ENCODE data around the gene FERMT1.
A peak's percentile ranks its signal among the peaks of the same experiment; 100 is the strongest.
"Not testable (repeated sequence)": the region's sequence is repeated elsewhere in the genome, so short reads cannot be mapped to it uniquely, and the experiment has no call there.

Gene FERMT1

DNA sequence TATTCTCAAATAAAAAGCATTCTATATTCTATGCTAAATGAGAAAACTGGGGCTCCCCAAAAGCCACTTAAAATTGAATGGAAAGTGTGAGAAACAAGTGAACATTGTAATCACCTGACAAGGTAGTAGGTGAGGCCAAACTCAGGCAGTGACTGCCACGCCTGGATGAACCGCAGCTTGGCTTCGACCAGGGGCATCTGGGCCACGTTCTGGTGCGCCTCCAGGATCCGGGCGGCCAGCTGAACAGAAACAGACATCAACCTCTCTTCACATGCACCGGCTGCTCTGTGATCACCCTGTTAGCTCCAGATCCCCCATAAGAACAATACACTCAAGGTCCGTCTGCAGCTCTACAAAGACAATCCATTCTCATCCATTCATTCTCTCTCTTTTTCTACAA, 38.9 kb downstream of the FERMT1 start:
- DNase-seq = no peak
- in situ Hi-C loops (cut with MboI; ENCODE audit: low pct_unique_long_range_greater_than_20kb, low sequenced_read_pairs) = loop anchor here (25.0 kb wide), 1 partner anchor 272 kb away; no protein-coding TSS in a partner anchor

DNA sequence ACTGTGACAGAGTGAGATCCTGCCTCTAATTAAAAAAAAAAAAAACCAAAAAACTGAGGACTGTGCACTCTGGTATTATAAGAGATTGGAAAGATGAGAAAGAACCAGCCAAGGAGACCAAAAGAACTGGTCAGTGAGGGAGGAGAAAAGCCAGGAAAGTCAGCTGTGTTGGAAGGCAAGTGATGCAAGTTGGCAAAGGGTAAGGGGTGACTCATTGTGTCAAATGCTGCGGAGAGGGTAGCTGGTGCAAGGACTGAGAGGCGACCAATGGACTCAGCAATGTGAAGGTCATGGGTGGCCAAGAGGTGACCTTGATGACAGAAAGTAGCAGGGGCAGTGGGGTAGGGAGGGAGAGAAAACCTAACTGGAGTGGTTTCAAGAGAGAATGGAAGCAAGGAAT, 41.6 kb downstream of the FERMT1 start:
- no peak for DNase-seq
- in situ Hi-C loops (cut with MboI; ENCODE audit: low pct_unique_long_range_greater_than_20kb, low sequenced_read_pairs) = loop anchor here (25.0 kb wide), 1 partner anchor 269 kb away; no protein-coding TSS in a partner anchor

DNA sequence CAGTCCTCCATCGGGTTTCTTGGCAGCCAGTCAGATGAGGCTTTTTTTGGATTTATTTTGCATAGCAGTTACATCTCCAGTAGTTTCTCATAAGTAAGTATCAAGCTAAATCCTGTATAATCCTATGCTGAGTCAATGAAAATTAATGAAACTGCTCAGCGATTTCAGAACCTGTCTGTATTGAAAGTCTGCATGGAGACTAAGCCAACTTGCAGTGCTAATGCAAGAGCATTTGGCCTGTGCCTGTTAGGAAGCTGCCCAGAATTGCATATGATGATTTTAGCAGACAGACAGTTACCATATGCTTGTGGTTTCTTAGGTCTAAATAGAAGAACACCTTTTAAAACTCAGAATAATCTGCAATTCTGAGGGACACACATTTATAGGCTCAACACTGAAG, 43.8 kb downstream of the FERMT1 start:
- in situ Hi-C loops (cut with MboI; ENCODE audit: low pct_unique_long_range_greater_than_20kb, low sequenced_read_pairs) = loop anchor here (25.0 kb wide), 1 partner anchor 267 kb away; no protein-coding TSS in a partner anchor
- DNase-seq = no peak

DNA sequence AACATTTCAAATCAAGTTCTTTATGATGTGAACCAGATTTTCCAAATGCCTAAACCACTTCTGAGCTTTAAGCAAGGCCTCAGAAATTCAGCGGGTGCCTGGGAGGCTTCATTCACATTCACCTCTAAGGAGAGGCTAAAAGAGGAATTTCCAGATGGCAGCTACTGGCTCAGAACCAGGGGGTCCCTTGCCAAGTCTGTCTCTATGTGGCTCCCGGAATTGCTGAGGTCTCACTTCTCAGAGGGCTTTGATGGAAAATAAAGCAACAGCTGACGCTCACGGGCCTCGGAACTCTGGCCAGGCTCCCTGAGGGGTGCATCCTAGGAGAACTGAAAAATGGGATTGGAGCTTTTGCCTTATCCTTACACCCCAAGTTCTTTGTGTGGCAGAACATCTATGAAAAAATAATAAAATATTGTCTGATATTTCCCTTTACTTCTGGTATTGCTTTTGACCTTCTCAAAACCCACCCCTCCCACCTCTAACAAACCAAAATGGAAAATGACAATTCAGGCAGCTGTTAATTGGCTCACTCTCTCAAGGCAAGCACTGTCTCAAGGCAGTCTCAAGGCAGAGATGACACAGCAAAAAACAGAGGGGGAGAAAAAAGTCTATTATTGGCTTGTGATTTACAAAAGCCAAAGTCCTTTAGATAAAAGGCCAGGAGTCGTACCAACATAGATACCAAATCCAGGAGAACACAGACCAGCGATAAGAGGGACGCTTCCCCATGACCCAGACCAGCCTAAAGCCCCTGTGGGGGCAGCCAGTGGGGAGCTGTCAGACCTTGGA, 47.2 kb downstream of the FERMT1 start:
- in situ Hi-C loops (cut with MboI; ENCODE audit: low pct_unique_long_range_greater_than_20kb, low sequenced_read_pairs) = loop anchor here (25.0 kb wide), 1 partner anchor 263 kb away; no protein-coding TSS in a partner anchor
- no peak for DNase-seq

DNA sequence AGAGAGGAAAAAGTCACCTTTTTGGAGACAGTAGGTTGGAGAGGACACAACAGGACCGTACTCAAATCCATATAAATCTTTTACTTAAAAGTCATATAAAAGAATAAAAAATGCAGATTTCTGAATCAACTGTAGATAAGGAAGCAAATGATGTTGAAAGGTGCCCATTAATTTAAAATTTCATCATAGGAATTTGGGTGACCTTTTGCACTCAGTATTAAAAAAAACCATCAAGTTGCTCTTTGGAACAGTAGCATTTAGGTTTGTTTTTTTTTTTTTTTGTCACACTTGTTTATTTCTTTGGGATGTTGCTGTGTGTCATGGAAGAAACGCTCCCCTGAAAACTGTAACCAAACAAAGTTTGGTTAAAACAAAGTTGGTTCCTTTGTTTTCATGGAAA, 48.0 kb downstream of the FERMT1 start:
- DNase-seq = no peak
- in situ Hi-C loops (cut with MboI; ENCODE audit: low pct_unique_long_range_greater_than_20kb, low sequenced_read_pairs) = loop anchor here (25.0 kb wide), 1 partner anchor 262 kb away; no protein-coding TSS in a partner anchor

DNA sequence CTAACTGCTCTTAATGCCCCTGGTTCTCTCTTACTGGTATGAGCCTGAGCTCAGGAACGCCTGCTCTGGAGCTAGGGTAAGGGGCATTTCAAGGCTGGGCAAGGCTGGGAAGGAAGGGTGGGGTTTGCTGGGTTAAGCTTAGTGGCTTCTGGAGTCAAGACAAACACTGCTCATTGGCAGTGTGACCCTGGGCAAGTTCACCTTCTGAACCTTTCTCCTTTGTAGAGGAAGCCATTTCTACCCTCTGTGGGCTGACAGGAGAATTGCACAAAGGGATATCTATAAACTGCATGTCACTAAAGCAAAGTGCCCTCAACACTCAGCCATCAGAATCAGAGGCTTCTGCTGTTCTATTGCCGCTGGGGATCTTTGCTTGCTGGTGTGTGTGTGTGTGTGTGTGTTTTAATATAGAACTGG, 48.7 kb downstream of the FERMT1 start:
- DNase-seq = no peak
- in situ Hi-C loops (cut with MboI; ENCODE audit: low pct_unique_long_range_greater_than_20kb, low sequenced_read_pairs) = no loop called here

DNA sequence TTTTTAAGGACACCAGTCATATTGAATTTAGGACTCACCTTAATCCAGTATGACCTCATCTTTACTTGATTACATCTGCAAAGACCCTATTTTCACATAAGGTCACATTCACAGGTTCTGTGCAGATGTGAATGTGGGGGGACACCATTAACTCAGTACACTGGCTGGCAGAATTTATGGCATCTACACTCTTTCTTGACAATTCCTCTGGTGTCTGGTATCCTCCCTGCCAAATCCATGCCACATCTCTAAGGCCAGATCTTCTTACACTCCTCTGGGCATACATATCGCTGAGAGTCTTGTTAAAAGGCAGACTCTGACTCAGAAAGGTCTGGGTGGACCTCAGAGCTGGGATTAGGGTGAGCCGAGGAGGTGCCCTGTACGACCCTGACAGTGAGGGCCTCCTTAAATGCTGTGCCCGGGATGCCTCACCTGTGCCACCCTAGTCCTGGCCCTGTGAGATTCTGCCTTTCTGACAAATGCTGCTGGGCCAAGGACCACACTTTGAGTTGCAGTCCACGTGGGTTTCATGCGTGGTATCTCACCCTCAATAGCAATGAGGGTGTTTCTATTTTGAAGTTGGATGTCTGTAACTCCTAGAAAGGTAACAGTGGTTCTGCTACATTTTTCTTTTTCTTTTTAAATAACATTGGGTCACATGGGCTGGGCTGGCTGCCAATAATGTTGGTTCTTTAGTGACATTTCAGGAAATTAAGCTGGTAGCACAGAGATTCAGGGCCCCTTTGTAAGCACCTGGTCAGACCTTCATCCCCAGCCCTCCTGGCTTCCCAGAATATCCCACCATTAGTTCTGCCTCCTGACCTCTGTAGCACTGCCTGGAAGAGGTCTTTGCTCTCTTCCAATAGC, 51.8 kb downstream of the FERMT1 start:
- in situ Hi-C loops (cut with MboI; ENCODE audit: low pct_unique_long_range_greater_than_20kb, low sequenced_read_pairs) = no loop called here
- DNase-seq = no peak

DNA sequence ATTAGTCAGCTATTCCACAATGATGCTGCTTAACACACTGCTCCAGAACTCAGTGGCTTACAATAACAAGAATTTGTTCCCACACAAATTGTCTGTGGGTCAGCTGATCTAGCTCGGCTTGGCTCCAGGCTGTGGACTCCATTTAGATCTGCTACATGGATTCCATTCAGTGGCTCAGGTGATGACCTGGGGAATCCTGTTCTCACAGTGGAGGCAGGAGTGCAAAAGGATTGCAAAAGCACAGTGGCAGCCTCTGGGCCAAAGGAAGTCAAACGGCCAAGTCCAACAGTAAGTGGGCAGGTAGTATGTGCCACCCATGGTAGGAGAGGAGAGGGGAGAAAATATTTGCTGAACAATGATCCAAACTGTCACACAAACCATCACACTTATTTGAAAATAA, 53.2 kb downstream of the FERMT1 start:
- DNase-seq = no peak
- in situ Hi-C loops (cut with MboI; ENCODE audit: low pct_unique_long_range_greater_than_20kb, low sequenced_read_pairs) = no loop called here

DNA sequence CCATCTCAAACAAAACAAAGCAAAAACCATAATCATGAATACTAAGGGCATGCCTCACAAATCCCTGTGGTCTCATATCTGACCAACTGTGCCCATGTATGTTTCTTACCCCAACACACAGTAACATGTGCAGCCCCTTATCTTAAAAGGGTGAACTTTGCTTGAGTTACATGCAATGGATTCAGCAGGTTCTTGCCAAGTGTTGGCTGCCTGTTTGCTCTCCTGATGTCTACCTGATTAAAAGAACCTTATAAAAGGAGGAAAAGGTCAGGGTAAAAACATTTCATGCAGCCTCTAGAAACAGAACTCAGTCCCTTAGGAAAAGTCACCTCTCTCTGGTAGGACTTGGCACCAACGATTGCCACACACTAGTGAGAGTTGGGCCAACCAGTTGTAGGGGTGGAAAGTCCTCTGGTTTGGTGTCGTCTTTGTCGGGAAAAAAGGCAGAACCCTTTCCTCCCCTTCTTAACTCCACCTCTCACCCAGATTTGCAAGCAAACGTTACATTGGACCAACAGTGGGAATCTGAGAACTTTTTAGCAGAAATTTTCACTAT, 55.0 kb downstream of the FERMT1 start:
- in situ Hi-C loops (cut with MboI; ENCODE audit: low pct_unique_long_range_greater_than_20kb, low sequenced_read_pairs) = no loop called here
- DNase-seq = no peak

DNA sequence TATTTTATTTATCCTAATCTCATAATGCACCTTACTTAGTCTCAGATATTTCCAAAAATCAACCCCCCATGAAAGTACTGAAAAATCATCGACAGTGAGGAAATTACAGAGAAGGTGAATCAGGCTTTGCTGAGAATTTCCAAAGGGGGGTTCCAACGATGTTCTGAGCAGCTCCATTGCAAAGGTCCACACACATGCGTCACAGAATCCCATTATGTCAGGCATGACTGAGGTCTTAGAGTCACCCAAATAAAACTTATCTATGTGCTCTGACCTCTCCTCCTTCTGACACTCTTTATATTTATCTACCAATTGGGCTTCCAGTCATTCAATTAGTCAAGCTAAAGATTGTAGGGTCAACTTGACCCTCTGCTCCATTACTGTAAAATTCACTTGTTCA, 56.2 kb downstream of the FERMT1 start:
- in situ Hi-C loops (cut with MboI; ENCODE audit: low pct_unique_long_range_greater_than_20kb, low sequenced_read_pairs) = no loop called here
- DNase-seq = no peak

DNA sequence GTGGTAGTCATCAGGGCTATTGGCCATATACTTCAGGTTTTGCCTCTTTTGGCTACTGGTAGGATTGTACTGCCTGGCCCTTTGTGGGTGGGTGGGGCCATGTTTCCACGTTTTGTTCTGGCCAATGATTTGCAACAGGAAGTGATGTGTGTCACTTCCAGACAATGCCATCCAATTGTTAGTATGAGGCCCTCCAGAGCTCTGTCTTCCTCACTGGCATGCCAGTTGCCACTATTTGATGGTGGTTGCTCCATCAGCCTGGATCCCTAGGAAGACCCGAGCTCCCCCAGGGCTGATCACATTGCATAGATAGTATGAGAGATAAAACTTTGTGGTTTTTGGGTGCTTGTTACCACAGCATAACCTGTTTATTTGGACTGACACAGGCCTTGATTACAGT, 61.3 kb downstream of the FERMT1 start:
- DNase-seq = no peak
- in situ Hi-C loops (cut with MboI; ENCODE audit: low pct_unique_long_range_greater_than_20kb, low sequenced_read_pairs) = no loop called here

DNA sequence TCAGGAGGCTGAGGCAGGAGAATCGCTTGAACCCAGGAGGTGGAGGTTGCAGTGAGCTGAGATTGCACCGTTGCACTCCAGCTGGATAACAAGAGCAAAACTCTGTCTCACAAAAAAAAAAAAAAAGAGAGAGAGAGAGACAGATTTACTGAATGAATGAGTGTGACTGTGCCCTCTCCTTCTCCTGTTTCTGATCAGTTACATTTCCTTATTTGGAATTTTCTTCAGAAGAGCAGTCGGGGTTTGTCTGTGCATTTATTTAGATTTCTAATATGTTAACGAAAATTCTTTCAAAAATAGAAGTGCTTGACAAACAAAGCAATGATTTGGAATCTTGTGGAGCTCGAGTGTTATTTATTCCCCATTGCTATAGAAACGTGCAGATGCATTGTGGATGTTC, 62.6 kb downstream of the FERMT1 start:
- in situ Hi-C loops (cut with MboI; ENCODE audit: low pct_unique_long_range_greater_than_20kb, low sequenced_read_pairs) = no loop called here
- no peak for DNase-seq

DNA sequence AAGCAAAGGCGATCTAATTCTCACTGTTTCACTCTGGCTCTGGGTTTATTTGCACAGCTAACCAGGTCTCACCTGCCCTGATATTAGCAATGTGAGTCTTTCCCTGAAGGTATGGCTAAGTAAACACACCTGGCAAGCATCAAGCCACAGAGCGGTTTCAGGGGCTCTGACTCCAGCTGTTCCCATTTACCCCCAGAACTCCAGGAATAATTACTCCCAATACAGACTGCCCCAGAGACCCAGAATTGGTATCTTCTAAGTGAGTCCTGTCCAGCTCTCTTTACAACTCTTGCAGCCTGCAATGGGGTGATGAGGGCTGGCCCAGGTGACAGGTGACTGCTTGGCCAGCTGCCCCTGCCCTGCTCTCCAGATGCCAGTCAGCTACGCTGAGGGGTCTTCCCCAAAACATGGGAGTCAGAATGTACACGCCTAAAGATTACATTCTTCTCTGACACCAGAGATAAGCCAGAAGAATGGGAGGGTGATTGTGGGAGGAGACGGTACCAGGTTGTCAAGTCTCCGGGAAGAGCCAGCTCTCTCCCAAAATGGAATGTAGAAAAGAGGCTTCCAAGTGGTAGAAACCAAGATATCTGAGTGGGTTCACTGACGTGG, 64.0 kb downstream of the FERMT1 start:
- no peak for DNase-seq
- in situ Hi-C loops (cut with MboI; ENCODE audit: low pct_unique_long_range_greater_than_20kb, low sequenced_read_pairs) = no loop called here

DNA sequence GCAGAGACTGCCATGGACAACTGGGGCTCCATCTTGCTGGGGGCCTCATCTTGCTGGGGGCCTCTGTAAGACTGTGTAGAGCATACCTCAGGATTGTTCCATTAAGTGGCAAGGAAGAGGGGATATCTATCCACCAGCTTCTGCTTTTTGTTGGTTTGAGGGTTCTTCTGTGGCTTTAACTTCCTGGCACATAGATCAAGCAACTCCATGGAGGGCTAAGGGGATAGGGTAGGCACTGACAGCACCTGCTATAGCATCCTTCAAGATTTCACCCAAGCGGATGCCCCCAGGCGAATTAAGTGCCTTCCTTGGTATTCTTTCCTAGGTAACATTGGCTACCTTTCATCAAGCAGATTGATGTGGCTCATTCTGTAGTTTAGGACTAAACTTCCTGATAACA, 65.1 kb downstream of the FERMT1 start:
- in situ Hi-C loops (cut with MboI; ENCODE audit: low pct_unique_long_range_greater_than_20kb, low sequenced_read_pairs) = no loop called here
- DNase-seq = peak; percentile 74

DNA sequence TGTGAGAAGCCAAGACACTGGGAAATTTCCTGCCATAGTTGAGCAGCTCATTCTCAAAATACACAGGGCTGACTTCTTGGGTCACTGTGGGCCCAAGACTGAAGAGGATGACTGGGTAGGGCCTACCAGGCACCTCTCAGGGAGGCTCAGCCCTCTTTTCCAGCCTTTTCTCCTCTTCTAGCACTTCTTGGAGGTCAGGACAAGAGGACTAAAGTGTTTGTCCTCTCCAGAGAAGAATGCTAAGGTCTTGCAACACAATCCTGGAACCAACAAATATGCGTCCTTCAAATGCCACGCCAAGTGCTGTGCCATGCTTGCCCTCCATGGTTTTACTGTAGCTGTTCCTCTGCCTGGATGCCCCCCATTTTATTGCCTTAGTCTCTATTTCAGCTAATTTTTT, 65.7 kb downstream of the FERMT1 start:
- no peak for DNase-seq

DNA sequence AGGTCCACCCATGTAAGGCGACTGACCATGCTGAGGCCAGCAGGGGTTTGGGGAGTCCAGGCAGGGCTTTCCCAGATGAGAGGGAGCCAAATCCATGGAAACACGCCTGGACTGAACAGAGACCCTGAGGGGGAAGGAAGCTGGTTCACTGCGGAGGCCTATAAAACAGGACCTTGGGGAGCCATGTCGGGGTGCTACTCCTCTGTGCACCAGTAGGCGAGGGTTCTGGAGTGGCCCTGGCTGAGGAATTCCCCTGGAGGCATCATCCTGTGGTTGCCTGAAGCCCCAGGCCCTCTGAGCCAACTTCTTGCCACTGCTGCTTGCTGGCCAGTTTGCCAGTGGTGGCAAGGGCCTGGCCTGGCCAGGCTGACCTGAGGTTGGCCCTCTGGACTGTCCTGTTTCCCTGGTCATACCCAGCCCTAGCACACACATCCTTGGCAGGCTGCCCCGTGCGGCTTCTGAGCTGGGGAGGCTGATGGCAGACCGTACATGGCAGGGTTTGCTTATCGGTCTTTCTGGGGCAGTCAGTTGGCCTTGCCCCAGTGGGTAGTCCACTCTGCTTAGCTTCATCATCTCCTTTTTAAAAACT, 66.8 kb downstream of the FERMT1 start:
- no peak for DNase-seq
- in situ Hi-C loops (cut with MboI; ENCODE audit: low pct_unique_long_range_greater_than_20kb, low sequenced_read_pairs) = no loop called here

More for the DNA sequence above, 65.7 kb downstream of the FERMT1 start:
- in situ Hi-C loops (cut with MboI; ENCODE audit: low pct_unique_long_range_greater_than_20kb, low sequenced_read_pairs) = no loop called here

DNA sequence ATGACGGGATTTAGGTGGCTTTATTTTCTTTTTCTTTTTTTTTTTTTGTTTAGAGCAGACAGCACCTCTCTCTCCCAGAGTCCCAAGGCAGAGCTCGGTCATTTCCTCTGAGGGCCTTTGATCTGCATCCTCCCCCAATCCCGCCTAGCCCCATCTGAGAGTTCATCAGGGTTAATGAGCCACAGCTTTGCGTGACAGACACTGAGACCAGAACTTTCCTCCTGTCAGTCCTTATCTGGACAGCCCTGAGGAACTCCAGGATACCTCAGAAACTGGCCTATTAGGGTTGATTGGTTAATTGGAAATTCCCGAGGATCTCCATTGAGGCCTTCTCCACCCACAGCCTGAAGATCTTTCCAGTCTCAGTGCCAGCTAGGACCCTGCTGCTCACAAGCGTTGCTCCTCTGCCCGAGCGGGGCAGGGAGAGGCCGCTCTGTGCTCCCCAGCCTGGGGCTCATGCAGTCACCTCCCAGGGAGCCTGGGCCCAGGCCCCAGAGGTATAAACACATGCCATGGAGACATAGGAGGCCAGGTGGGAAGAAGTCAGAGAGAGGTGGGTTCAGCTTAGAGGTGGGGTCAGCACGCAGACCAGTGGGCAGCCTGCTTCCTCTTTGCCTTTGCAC, 67.6 kb downstream of the FERMT1 start:
- in situ Hi-C loops (cut with MboI; ENCODE audit: low pct_unique_long_range_greater_than_20kb, low sequenced_read_pairs) = no loop called here
- no peak for DNase-seq

DNA sequence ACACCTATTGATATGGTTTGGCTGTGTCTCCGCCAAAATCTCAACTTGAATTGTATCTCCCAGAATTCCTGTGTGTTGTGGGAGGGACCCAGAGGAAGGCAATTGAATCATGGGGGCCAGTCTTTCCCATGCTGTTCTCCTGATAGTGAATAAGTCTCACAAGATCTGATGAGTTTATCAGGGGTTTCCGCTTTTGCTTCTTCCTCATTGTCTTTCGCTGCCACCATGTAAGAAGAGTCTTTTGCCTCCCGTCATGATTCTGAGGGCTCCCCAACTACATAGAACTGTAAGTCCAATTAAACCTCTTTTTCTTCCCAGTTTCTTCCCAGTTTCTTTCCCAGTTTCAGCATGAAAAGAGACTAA, 68.2 kb downstream of the FERMT1 start:
- DNase-seq; in situ Hi-C loops (cut with MboI; ENCODE audit: low pct_unique_long_range_greater_than_20kb, low sequenced_read_pairs): not testable (repeated sequence)
